LNCaP clone FGC (cell line): ENCODE results near the gene GNPTG.
A peak's percentile ranks its signal among the peaks of the same experiment; 100 is the strongest.

ENCODE experiments used
- DNase-seq: peaks from one replicate; pipeline ENCODE4 v3.0.0-alpha.2; 2011; ENCODE audit warnings: low read depth
- H3K4me3 ChIP-seq: 2 replicates; pipeline ENCODE4 v1.5.1; 2011; ENCODE audit warnings: mild to moderate bottlenecking, low read depth, low read length, control low read depth
- CTCF ChIP-seq: IDR thresholded peaks from 2 replicates; pipeline ENCODE4 v1.5.1; 2012; ENCODE audit warnings: mild to moderate bottlenecking; ENCODE audit not compliant: control insufficient read depth, insufficient read depth; ENCODE audit errors: extremely low read depth

The GNPTG gene

GRCh38 chr16:1366060-1366711 is 14.5 kb downstream of the GNPTG start:
- no peak for DNase-seq
- no peak overlapping the region for H3K4me3 ChIP-seq
- TF ChIP-seq CTCF, result no peak

GRCh38 chr16:1366712-1367299 is 15.1 kb downstream of the GNPTG start:
- DNase-seq, result no peak
- H3K4me3 ChIP-seq, result 0 out of 2 replicates have a peak overlapping the region, but pooled peaks have one; percentile 13
- peak; percentile 59 for TF ChIP-seq CTCF

- peak; percentile 63 for DNase-seq
- peak overlapping the region; percentile 35 for H3K4me3 ChIP-seq
- TF ChIP-seq CTCF, result no peak
Measured at GRCh38 chr16:1367486-1368174, 15.9 kb downstream of the GNPTG start.

- no peak overlapping the region for H3K4me3 ChIP-seq
- no peak for TF ChIP-seq CTCF
- DNase-seq, result no peak
Measured at GRCh38 chr16:1371054-1371978, 19.6 kb downstream of the GNPTG start.

GRCh38 chr16:1372292-1372950 is 20.7 kb downstream of the GNPTG start:
- H3K4me3 ChIP-seq, result no peak overlapping the region
- no peak for TF ChIP-seq CTCF
- no peak for DNase-seq
